PC-9 (cell line): ENCODE measurements around the gene ZNF668. TPM values are rescaled to one million over a fixed set of nuclear protein-coding genes. Genes with fewer than 3 reads are reported as not detected.
A peak's percentile ranks its signal among the peaks of the same experiment; 100 is the strongest.

Source experiments
- BruUV-seq: library from RNA; stranded (reverse); fragments of 400-500 nt; replicated peaks from 2 replicates; lab custom pipeline; 2021; lab: Mats Ljungman, UMichigan
- CTCF ChIA-PET: fragments of 300-600 bp; sonication (Branson Sonifier 250); formaldehyde crosslinking; loops from one replicate; lab custom pipeline; 2022; ENCODE audit warnings: antibody characterized with exemption; lab: Charles Lee
- POLR2A ChIA-PET: fragments of 300-600 bp; sonication (Branson Sonifier 250); formaldehyde crosslinking; loops from one replicate; lab custom pipeline; 2022; ENCODE audit warnings: antibody characterized with exemption; ENCODE audit not compliant: unreplicated experiment; lab: Charles Lee
- DNase-seq, 2 experiments: peaks; one replicate each; pipeline versions ENCODE4 v3.0.0 to v3.0.0-alpha.2; 2015 to 2022; ENCODE audit warnings: mixed read lengths in 1 of 2
- H2AFZ ChIP-seq: fragments of 200-600 bp; sonication (generic); 2 replicates; pipeline ENCODE4 v1.8.1; 2017; ENCODE audit warnings: antibody characterized with exemption
- H3F3A ChIP-seq: fragments of 200-600 bp; sonication (generic); 2 replicates; pipeline ENCODE4 v1.8.1; 2017; ENCODE audit warnings: antibody characterized with exemption, mild to moderate bottlenecking, low read depth; ENCODE audit not compliant: insufficient read depth
- H3K27ac ChIP-seq: fragments of 200-600 bp; sonication (generic); 2 replicates; pipeline ENCODE4 v1.6.1; 2016; ENCODE audit warnings: mixed run types
- H3K27me3 ChIP-seq: fragments of 200-600 bp; sonication (generic); 2 replicates; pipeline ENCODE4 v1.6.1; 2016; ENCODE audit warnings: low read depth, mixed run types; ENCODE audit not compliant: insufficient read depth
- H3K36me3 ChIP-seq: fragments of 200-600 bp; sonication (generic); 2 replicates; pipeline ENCODE4 v1.6.1; 2016; ENCODE audit warnings: low read depth, mixed run types
- H3K4me1 ChIP-seq: fragments of 200-600 bp; sonication (generic); replicated peaks from 2 replicates; pipeline ENCODE4 v1.6.1; 2016; ENCODE audit warnings: mixed run types; ENCODE audit not compliant: insufficient read depth
- H3K4me2 ChIP-seq: fragments of 200-600 bp; sonication (generic); 2 replicates; pipeline ENCODE4 v1.6.1; 2017; ENCODE audit warnings: mixed run types
- H3K4me3 ChIP-seq: fragments of 200-600 bp; sonication (generic); 2 replicates; pipeline ENCODE4 v1.6.1; 2016; ENCODE audit warnings: mixed run types
- H3K79me2 ChIP-seq: fragments of 200-600 bp; sonication (generic); 2 replicates; pipeline ENCODE4 v1.6.1; 2017; ENCODE audit warnings: low read depth, mixed run types
- H3K9me2 ChIP-seq: fragments of 200-600 bp; sonication (generic); 2 replicates; pipeline ENCODE4 v1.8.1; 2017; ENCODE audit warnings: mild to moderate bottlenecking; ENCODE audit not compliant: insufficient read depth
- H3K9me3 ChIP-seq: fragments of 200-600 bp; sonication (generic); 2 replicates; pipeline ENCODE4 v1.8.1; 2016; ENCODE audit warnings: low read depth; ENCODE audit not compliant: insufficient read depth
- H4K20me1 ChIP-seq: fragments of 200-600 bp; sonication (generic); 2 replicates; pipeline ENCODE4 v1.8.1; 2017; ENCODE audit not compliant: insufficient read depth
- EZH2 ChIP-seq: fragments of 200-600 bp; sonication (generic); IDR thresholded peaks from 2 replicates; pipeline ENCODE4 v1.8.0; 2017; ENCODE audit warnings: antibody characterized with exemption, low read depth
- intact Hi-C: fragments of 100-400 bp; cut with micrococcal nuclease; formaldehyde crosslinking; loops from one replicate; pipeline ENCODE4 v1.10.0; 2022; ENCODE audit not compliant: unreplicated experiment
- total RNA-seq: library from RNA; stranded (reverse); gene quantifications from 2 replicates; pipeline ENCODE4 v1.2.3, GENCODE V29; 2021
- TF ChIP-seq, protein P1 (sequence below): fragments of 200-600 bp; sonication (generic); conservative IDR thresholded peaks from 2 replicates; pipeline ENCODE4 v1.6.1; 2017; ENCODE audit warnings: mixed run types, antibody characterized with exemption, mild to moderate bottlenecking, moderate library complexity

Gene ZNF668
- total RNA-seq, 1 experiment from 2014 or later: 13.2 TPM

DNA sequence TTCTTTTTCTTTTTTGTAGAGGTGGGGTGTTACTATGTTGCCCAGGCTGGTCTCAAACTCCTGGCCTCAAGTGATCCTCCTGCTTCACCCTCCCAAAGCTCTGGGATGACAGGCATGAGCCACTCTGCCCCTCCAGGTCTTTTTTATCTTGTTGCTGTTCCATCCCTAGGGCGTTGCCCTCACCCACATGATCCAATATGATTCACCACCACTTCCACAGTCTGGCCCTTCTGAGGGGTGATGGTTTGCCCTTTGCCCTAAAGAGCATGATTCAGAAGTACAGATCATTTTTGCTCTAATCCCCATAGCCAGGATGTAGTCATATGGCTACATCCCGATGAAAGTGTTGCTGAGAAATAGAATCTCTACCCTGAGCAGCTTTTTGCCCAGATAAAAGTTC lies 21.9 kb downstream of the ZNF668 start:
- H3K27me3 ChIP-seq: no peaks in the 10 kb centered on the region
- peak overlapping the region; percentile 48 for H3K4me2 ChIP-seq
- no peaks in the 10 kb centered on the region for H3K36me3 ChIP-seq
- peaks cover 26% of the 10 kb centered on the region; the same call in 1 of the 2 replicates for H3F3A ChIP-seq
- no peak overlapping the region for H2AFZ ChIP-seq
- ChIA-PET CTCF (no interaction called here), POLR2A (interaction anchor here (0.6 kb wide), 2 partner anchors 128 to 183 kb away, joined by 3 to 4 read pairs; partner anchors contain the start of gene FUS)
- H4K20me1 ChIP-seq: no peaks in the 10 kb centered on the region
- intact Hi-C loops: no loop called here
- peaks cover 18% of the 10 kb centered on the region for H3K4me1 ChIP-seq
- H3K27ac ChIP-seq: peak overlapping the region; percentile 73
- H3K4me3 ChIP-seq: no peak overlapping the region
- BruUV-seq: no TSS peak
- peak; percentile 69 to 93 for DNase-seq
- H3K9me3 ChIP-seq: no peaks in the 10 kb centered on the region
- H3K9me2 ChIP-seq: no peaks in the 10 kb centered on the region
- H3K79me2 ChIP-seq: no peaks in the 10 kb centered on the region
- TF ChIP-seq, protein P1, sequence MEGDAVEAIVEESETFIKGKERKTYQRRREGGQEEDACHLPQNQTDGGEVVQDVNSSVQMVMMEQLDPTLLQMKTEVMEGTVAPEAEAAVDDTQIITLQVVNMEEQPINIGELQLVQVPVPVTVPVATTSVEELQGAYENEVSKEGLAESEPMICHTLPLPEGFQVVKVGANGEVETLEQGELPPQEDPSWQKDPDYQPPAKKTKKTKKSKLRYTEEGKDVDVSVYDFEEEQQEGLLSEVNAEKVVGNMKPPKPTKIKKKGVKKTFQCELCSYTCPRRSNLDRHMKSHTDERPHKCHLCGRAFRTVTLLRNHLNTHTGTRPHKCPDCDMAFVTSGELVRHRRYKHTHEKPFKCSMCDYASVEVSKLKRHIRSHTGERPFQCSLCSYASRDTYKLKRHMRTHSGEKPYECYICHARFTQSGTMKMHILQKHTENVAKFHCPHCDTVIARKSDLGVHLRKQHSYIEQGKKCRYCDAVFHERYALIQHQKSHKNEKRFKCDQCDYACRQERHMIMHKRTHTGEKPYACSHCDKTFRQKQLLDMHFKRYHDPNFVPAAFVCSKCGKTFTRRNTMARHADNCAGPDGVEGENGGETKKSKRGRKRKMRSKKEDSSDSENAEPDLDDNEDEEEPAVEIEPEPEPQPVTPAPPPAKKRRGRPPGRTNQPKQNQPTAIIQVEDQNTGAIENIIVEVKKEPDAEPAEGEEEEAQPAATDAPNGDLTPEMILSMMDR: no peak
- TF ChIP-seq EZH2: no peak

DNA sequence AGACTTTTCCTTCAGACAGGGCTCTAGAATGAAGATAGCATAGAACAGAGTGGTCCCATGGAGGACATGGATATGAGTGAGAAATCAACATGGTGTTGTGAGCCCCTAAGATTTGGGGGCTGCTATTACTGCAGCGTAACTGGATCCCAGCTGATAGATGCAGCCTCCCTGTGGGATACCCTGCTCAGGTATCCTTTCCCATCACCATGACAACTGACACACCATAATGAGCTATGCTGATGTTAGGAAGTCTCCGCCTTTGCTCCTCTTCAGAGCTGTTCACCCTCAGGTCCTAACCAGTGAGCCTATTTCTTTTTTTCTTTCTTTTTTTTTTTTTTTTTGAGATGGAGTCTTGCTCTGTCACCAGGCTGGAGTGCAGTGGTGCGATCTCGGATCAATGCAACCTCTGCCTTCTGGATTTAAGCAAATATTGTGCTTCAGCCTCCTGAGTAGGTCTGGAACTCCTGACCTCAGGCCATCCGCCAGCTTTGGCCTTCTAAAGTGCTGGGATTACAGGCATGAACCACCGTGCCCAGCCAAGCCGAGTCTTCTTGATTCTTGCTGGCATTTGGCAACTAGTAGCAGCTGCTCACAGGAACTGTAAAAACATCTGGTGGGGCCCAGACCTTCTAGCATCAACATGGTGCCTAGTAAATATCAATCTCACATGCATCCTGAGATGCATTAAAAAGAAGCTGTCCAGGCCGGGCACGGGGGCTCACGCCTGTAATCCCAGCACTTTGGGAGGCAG lies 23.6 kb downstream of the ZNF668 start:
- Histone ChIP-seq H3K4me3 (no peak overlapping the region), H3K4me1 (peaks cover 18% of the 10 kb centered on the region), H3K9me2 (no peaks in the 10 kb centered on the region), H3K79me2 (no peaks in the 10 kb centered on the region), H3K27me3 (no peaks in the 10 kb centered on the region), H3K27ac (no peak overlapping the region), H3K4me2 (no peak overlapping the region), H2AFZ (no peak overlapping the region), H4K20me1 (no peaks in the 10 kb centered on the region), H3K36me3 (no peaks in the 10 kb centered on the region), H3F3A (peaks cover 31% of the 10 kb centered on the region; the same call in 1 of the 2 replicates), H3K9me3 (no peaks in the 10 kb centered on the region)
- no peak for TF ChIP-seq EZH2
- TF ChIP-seq, protein P1: no peak
- CTCF ChIA-PET: no interaction called here
- no peak for DNase-seq
- intact Hi-C loops: no loop called here
- no TSS peak for BruUV-seq
- POLR2A ChIA-PET: interaction anchor here (1.0 kb wide), 1 partner anchor 14 kb away, joined by 3 read pairs; no protein-coding TSS in a partner anchor

DNA sequence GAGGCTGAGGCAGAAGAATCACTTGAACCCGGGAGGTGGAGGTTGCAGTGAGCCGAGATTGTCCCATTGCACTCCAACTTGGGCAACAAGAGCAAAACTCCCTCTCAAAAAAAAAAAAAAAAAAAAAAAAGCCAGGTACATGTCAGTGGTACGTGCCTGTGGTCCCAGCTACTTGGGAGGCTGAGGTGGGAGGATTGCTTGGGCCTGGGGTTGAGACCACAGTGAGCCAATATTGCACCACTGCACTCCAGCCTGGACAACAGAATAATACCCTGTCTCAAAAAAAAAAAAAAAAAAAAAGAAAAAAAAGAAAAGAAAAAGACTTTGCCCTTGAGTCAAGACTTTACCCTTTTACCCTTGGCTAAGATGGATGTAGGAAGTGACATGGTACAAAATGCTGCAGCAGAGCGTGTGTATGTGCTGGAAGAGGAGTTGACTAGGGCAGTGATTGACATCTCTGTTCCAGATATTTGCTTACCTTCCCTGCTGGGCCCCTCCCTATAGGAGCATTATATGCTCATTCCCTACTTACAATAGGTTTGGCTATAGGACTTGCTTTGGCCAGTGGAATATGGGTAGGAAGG lies 30.1 kb downstream of the ZNF668 start:
- no peak for DNase-seq
- TF ChIP-seq, protein P1: no peak
- TF ChIP-seq EZH2: no peak
- POLR2A ChIA-PET: no interaction called here

More for the DNA sequence above, 30.1 kb downstream of the ZNF668 start:
- BruUV-seq: no TSS peak
- CTCF ChIA-PET: interaction anchor here (0.7 kb wide), 1 partner anchor 66 kb away, joined by 10 read pairs; no protein-coding TSS in a partner anchor
- Histone ChIP-seq H3K4me2 (no peak overlapping the region), H3K4me1 (no peaks in the 10 kb centered on the region; the same call in 1 of the 2 replicates), H3K27ac (no peak overlapping the region), H4K20me1 (peaks cover 11% of the 10 kb centered on the region), H2AFZ (no peak overlapping the region), H3K9me3 (no peaks in the 10 kb centered on the region), H3F3A (peaks cover 17% of the 10 kb centered on the region; the same call in 1 of the 2 replicates), H3K27me3 (no peaks in the 10 kb centered on the region), H3K36me3 (no peaks in the 10 kb centered on the region), H3K9me2 (no peaks in the 10 kb centered on the region), H3K79me2 (no peaks in the 10 kb centered on the region), H3K4me3 (no peak overlapping the region)
- intact Hi-C loops: no loop called here
